GM21737 (cell line): ENCODE measurements around the gene MAP2.

Experiments
- ATAC-seq: cut with Tn5 transposase; IDR thresholded peaks from one replicate; pipeline ENCODE4 v1.9.1; 2021; ENCODE audit warnings: mild to moderate bottlenecking, moderate library complexity; ENCODE audit not compliant: unreplicated experiment

MAP2 gene

DNA sequence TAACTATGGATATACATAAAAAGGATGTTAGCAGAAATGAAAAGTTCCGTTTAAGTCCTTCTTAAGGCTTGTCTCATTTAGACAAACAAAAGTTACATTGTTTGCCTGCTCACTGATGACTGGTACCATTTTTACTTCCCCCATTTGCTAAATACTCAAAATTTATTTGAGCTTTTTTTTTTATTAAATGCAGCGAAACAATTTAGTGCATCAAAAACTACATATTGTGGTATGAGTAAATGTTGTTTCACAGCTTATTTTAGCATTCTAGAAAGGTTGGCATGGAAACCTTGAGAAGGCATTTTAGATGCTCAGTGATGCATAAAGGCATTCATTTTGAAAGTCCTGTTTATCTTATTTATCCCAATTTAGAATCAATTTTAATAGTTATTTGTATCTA, 100.0 kb downstream of the MAP2 start:
- ATAC-seq = no peak

- no peak for ATAC-seq
Observed at GRCh38 chr2:209525331-209525730, 101.5 kb downstream of the MAP2 start.

GRCh38 chr2:209525834-209526281, 102.0 kb downstream of the MAP2 start:
- no peak for ATAC-seq

- no peak for ATAC-seq
Observed at GRCh38 chr2:209526561-209526960, 102.7 kb downstream of the MAP2 start.

DNA sequence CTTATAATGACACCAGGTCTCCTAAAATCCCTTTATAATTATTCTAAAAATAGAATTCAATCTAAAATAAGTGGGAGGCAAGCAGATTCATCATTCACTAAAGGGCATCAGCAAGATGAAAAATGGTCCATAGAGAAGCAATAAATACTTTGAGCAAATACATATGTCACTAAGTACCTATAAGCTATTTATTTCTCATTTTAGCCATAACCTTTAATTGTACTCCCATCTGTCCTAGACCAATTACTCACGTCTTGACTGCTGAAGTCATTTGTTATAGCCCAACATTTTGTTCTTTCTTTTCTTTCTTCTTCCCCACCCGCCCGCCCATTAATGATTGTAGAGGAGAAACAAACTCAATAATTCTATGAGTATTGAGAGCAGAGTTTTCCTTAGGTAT, 105.7 kb downstream of the MAP2 start:
- no peak for ATAC-seq

- no peak for ATAC-seq
Observed at GRCh38 chr2:209532321-209532720, 108.5 kb downstream of the MAP2 start.

GRCh38 chr2:209533391-209533790, 109.5 kb downstream of the MAP2 start:
- ATAC-seq = no peak

DNA sequence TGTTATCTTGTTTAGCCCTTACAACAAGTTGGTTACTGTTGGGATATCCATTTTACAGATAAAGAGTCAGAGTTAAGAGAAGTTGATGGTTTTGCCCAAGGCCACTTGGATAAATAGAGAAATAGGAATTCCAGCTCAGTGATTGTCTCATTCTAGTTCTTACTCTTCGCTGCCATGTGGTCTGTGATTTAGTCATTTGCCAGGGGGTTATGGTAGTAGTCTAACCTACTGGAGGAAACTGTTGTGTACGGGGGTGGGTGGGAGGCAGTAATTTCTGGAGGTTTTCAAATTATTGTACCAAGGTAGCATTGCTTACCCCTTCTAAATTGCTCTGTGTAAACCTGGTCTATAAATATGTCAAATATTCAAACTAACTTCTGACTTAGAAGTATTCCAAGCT, 110.4 kb downstream of the MAP2 start:
- peak; percentile 76 for ATAC-seq

- no peak for ATAC-seq
Observed at GRCh38 chr2:209536363-209536762, 112.5 kb downstream of the MAP2 start.

DNA sequence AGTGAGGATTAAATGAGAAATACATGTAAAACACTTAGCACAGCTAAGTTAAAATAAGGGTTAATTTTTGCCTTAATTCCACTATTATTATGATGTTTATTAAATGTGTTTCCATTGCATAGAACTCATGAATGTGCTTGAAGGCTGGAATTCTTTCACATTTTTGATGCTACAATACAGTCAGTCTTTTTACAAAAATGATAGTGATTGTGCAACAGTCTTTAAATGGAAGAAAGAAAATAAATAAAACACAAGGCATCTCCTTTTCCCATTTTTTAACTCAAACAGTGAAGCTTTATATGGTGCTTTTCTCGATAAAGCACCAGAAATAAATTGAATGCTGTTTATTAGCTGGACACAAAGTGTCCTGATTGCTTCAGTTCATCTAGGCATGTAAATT, 123.9 kb downstream of the MAP2 start:
- no peak for ATAC-seq

DNA sequence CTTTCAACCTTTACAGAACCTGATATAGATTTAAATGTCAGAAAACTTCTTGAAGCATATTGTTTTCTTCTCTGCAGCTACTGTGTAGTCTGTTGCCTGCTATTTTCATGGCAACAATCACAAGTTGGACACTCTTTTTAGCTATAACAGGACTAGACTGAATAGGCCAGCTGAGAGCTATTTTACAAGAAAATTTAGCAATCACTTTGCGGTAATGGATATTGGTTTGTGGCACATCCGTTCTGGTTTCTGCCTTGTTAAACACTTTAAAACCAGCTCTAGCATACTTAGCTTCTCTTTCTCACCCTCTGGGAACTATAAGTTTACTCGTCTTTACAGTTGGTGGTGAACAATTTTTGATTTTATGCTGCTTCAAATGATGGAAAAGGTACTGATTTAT, 125.7 kb downstream of the MAP2 start:
- no peak for ATAC-seq

DNA sequence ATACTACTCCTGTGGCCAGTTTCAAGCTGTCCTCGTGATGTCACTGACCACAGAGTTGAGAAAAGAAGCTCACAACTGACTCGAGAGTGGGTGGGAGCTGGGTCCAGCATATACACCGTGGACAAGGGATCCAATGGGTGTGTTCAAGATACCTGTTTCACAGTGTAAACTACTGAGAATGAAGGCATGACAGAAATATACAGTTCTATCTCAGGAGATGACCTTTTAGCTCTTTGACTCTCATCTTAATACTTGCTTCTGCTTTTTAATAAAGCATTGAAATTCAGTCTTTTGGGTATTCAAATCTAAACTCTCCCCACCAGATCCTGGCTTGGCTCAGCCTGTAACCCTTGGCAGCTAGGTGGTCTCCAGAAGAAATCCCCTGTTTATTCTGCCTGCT, 130.1 kb downstream of the MAP2 start:
- no peak for ATAC-seq

GRCh38 chr2:209556354-209556961, 132.6 kb downstream of the MAP2 start:
- ATAC-seq = no peak

DNA sequence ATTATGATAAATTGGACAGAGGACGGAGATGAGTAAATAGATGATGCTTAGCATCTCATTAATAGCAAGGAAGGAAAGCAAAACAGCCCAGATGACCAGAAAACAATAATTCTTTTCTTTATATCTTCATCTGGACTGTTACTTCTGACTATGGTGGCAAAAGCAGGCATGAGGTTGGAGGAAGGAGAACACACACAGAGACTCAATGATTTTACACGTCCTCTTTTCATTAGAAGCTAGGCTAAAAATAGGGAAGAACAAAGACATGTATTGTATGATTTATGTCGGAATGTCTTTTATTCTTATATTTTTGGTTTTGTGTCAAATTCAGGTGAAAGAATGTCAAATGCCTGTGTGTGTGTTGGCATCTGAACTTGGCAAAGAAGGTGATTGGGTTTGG, 137.1 kb downstream of the MAP2 start:
- no peak for ATAC-seq

DNA sequence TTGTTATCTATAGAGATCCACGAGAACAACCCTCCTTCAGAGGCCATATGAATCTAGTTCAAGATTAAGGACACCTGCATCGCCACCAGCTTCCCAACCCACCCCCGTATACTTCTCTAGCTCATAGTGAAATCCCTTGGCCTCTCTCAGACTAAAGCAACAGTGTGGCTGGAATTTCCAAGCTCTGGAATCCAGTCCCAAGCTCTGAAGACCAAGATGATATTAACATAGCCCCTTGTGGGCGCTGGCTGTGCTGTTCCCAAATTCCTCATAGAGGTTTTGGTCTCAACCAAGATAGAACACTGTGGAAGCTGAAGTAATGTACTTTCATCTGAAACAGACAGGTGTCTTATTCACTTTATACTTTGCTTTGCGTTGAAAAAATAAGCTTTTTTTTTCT, 139.6 kb downstream of the MAP2 start:
- ATAC-seq = no peak

DNA sequence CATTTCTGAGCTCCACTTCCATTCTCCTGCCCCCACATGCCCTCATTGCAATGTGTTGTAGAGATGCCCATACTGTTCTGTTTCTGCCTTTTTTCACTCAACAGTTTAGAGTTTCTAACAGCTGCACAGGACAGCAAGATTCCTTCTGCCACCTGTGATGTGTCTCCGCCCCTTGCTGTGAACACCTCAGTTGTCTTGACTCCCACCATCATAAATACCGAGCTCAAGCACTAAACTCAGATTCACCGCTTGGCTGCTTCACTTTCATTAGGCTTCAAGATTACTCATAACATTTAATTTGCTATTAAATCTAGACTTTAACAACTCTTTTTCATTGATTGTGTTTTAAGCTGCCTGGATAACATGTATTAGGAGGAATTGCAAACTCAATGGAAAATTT, 141.0 kb downstream of the MAP2 start:
- no peak for ATAC-seq

DNA sequence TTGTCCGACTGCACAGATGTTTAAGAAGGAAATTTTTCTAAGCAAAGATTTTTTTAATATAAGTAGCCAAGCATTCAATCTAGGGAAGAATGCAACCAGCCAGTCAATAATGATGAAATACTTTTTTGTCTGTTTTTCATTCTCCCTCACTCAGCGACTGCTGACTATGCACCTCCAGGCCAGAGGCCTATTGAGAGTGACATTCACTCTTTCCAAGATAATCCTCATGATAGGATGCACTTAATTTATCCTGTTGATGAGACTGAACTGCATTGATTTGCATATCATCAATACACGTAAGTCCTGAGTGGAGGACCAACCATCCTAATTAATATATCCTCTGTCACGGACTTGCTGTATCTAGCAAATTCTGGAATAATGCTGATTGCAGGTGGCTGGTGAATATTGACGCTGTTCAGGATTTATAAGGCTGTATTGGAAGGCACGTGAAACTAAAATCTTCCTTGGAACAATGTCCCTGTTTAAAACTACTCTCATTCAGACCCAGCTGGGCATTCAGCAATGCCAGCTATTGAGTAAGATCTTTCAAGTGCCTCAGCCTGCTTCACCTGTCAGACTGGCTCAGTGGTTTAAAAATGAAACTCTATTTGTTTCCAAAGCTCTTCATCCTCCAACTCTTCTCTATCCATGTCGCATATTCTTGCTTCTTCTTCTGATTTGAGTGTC, 142.2 kb downstream of the MAP2 start:
- ATAC-seq = no peak

- ATAC-seq = no peak
Observed at GRCh38 chr2:209570194-209570593, 146.3 kb downstream of the MAP2 start.

DNA sequence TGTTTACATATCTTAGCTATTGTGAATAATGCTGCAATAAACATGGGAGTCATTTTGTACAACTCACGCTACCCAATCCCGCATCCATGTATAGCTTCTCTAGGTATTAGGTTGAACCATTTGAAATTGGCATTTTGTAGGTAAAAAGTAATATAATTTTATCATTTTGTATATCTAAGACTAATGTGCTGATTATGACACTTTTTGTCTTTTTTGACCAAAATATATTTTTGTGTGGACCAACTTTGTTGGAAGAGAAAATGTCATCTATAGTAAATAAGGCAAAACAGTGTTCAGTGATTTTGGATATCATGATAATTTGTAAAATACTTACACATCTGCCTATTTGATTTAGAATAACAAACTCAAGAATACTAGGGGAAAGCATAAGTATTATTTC, 150.7 kb downstream of the MAP2 start:
- ATAC-seq = no peak

GRCh38 chr2:209577376-209578357, 153.8 kb downstream of the MAP2 start:
- ATAC-seq = no peak

GRCh38 chr2:209578394-209579001, 154.7 kb downstream of the MAP2 start:
- no peak for ATAC-seq
